HG03521 (cell line): ENCODE data around the gene ACIN1.
A peak's percentile ranks its signal among the peaks of the same experiment; 100 is the strongest.
"Not testable (repeated sequence)": the region's sequence is repeated elsewhere in the genome, so short reads cannot be mapped to it uniquely, and the experiment has no call there.

Experiments
- ATAC-seq: cut with Tn5 transposase; IDR thresholded peaks from one replicate; pipeline ENCODE4 v1.9.1; 2021; ENCODE audit warnings: mild to moderate bottlenecking, moderate library complexity; ENCODE audit not compliant: unreplicated experiment

The ACIN1 gene

GRCh38 chr14:23020143-23021128 is 74.5 kb downstream of the ACIN1 start:
- no peak for ATAC-seq

GRCh38 chr14:23018107-23018506 is 76.8 kb downstream of the ACIN1 start:
- no peak for ATAC-seq

- no peak for ATAC-seq
Measured at GRCh38 chr14:23017091-23017490, 77.8 kb downstream of the ACIN1 start.

- ATAC-seq: no peak
Measured at GRCh38 chr14:23015618-23016017, 79.3 kb downstream of the ACIN1 start.

GRCh38 chr14:23013749-23014054 is 81.2 kb downstream of the ACIN1 start:
- ATAC-seq: not testable (repeated sequence)

GRCh38 chr14:23013054-23013748 is 81.7 kb downstream of the ACIN1 start:
- ATAC-seq: no peak

- ATAC-seq: peak; percentile 44
Measured at GRCh38 chr14:23009939-23010726, 84.8 kb downstream of the ACIN1 start, which contains the start of gene C14orf93. C14orf93 (minus strand) TSS chr14:23010143; CDS start chr14:22999023, 11,120 bp downstream.

- ATAC-seq: no peak
Measured at GRCh38 chr14:23009483-23009938, 85.4 kb downstream of the ACIN1 start.

- no peak for ATAC-seq
Measured at GRCh38 chr14:23008831-23009230, 86.1 kb downstream of the ACIN1 start.
